T1000 (cell line): Measurements from ENCODE around the gene DCP1B.

Experiments
- DNase-seq: peaks from one replicate; lab custom pipeline; 2025; ENCODE audit warnings: mixed read lengths; lab: John Stamatoyannopoulos, UW

The DCP1B gene

GRCh38 chr12:2017546-2018337 is 13.5 kb upstream of the DCP1B start:
- no peak for DNase-seq

- no peak for DNase-seq
Measured at GRCh38 chr12:2016862-2017545, 12.7 kb upstream of the DCP1B start.

GRCh38 chr12:2014231-2014630 is 10.0 kb upstream of the DCP1B start:
- no peak for DNase-seq

- DNase-seq: no peak
Measured at GRCh38 chr12:2013527-2014223, 9.4 kb upstream of the DCP1B start.

DNA sequence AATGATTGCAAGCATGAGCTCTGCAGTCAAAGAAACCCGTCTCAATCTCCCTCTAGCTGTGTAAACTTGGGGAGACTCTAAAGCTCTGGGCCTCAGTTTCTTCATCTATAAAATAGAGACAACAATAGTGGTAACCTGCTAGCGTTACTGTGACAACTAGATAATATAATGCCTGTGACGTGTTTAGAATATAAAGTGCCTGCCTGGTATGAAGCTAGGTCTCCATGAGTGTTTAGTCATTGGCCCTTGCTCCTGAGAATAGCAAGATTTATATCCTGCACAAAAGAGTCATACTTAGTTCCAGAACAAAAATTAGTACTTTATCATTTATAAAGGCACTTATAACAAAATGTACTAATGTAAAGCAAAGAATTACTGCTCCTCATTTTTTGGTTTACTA is 8.8 kb upstream of the DCP1B start:
- DNase-seq: no peak

DNA sequence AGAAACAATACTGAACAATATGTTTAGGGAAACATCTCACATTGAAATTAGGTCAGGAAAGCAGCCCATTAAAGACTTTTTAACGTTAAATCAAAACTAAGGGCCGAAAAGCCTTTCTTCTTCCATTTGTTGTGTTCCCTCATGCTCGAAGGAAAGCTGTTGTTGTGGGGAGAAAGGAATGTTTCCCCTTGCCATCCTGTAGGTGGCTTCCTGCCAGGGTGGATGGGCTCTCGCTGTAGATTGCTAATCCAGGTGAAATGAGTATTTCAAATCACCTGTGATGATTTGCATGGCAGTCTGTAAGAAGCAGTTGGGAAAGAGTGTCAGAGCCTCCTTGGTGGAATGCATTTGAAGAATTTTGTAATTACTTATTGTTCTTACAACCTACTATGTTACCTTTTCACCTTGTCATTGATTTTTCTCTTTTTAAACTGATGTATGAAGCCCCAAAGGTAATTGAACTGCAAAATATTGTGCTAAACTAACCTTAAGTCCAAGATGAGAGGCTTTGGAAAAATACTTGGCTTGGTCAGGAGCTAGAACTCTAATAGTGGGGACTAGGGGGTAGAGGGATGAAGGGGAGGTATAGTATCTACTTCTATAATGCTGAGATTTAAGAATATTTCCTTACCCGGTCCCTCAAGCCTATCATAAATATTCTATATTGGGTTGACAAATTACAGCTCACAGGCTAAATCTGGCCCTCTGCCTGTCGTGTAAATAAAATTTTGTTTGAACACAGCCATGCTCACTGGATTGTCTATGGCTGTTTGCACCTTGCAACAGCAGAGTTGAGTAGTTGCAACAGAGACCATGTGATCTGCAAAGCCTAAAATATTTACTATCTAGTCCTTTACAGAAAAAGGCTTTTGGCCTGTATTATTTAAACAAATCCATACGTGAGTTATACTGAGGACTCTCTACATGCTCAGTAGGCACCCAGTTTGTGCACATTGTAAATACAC is 7.7 kb upstream of the DCP1B start:
- no peak for DNase-seq

GRCh38 chr12:2009623-2010022 is 5.4 kb upstream of the DCP1B start:
- no peak for DNase-seq

- no peak for DNase-seq
Measured at GRCh38 chr12:2008677-2009076, 4.4 kb upstream of the DCP1B start.

DNA sequence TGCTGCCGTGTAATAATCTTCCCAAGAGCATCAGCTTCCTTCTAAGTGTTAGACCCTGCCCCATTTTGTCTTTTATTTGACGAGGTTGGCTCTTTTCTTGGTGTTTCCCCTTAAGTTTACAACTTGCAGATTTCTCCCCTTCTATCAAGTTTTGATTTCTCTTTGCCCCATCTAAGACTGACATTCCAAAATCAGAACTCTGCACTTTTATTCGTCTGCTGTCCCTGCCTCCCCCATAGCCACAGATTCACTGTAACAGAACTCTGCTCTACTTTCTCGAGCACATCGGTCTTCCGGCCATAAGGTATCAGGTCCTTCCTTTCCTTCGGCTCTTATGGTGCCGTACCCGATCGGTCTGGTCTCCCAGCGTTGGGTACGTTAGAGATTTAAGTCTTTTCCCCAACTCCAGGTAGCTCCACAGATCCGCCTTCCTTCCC is 563 bp downstream of the DCP1B start:
- DNase-seq: peak; percentile 53

GRCh38 chr12:1995205-1995896 is 8.9 kb downstream of the DCP1B start:
- DNase-seq: no peak

DNA sequence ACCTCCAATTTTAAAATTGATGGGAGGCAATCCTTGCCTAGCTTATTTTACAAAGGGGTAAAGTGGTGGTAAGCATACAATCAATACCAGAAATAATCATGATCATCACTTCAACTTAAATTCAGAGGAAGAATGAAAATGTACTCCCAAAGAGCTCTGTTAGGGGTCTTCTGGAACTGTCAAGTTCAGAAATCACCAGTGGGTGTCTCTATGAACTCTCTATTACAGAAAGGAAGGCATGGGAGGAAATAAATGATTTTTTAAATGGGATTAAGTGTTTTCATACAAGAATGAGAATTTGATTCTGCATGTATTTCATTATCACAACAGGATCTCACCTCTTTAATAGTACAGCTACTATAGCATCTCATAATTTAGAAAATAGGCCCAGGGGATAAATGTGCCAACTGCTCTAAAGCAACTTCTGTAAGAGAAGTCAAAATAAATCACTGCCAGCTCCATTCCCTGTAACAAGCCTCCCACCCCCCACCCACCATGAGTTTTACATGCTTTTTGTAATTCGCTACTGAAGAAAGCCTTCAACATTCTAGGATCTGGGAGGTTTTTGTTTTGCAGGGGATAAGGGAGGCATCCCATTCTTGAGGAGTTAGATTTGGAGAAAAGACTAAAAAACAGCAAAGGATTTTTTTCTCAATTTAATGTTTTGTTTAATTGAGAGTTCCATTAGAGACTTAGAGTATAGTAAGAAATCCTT is 9.7 kb downstream of the DCP1B start:
- DNase-seq: no peak

GRCh38 chr12:1993871-1994371 is 10.3 kb downstream of the DCP1B start:
- DNase-seq: no peak

- peak; percentile 61 for DNase-seq
Measured at GRCh38 chr12:1993341-1993740, 10.9 kb downstream of the DCP1B start.

DNA sequence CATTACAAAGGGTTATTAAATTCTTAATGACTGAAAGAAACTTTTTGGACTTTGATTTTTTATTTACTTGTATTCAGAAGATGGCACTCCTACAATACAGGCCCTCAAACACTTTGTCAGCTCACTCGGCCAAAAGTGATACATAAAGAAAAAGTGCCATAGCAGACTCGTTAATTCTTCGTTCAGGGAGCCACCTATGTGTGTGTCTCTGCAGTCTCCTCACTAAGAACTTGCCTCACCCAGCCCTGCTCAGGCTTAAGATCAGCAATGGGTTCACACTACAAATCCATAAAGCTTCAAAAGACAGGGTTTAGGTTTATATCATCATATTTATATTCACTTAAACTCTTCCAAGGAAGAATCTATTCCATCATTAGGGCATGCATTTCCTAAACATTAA is 11.5 kb downstream of the DCP1B start:
- DNase-seq: no peak

DNA sequence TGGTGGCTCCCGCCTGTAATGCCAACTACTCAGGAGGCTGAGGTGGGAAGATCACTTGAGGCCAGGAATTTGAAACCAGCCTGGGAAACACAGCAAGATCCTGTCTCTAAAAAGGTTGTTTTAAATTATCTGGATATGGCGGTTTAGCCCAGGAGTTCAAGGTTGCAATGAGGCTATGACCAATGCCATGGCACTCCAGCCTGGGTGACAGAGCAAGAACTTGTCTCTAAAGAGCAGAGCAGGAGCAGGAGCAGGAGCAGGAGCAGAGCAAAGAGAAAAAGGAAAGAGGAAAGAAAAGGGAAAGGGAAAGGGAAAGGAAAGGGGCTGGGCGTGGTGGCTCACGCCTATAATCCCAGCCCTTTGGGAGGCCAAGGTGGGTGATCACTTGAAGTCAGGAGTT is 15.1 kb downstream of the DCP1B start:
- no peak for DNase-seq

DNA sequence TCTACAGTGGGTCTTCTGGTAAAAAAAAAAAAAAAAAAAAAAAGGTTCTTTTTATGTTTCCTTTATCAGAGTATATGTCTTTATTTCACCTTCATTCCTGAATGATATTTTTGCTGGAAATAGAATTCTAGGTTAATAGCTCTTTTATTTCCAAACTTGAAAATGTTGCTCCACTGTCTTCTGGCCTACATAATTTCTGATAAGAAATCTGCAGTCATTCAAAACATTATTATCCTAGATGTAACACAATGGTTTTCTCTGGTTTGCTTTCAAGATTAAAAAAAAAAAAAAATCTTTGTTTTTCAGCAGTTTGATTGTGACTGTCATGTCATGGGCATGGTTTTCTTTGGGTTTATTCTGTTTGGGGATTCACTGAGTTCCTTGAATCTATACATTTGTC is 19.5 kb downstream of the DCP1B start:
- no peak for DNase-seq

DNA sequence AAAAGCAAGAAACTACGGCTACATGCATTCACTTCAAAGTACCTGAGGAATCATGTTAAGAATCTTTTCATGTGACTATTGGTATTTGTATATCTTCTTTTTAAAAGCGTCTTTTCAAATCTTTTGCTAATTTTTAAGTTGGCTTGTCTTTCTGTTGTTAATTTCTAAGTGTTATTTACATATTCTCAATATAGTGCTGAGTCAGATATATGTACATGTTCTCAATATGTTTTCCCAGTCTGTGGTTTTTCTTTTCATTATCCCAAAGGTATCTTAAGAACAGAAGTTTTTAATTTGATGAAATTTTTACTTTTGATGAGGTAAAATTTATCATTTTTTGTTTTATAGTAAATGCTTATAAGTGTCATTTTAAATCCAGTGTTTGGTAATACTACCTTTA is 24.0 kb downstream of the DCP1B start:
- DNase-seq: no peak

DNA sequence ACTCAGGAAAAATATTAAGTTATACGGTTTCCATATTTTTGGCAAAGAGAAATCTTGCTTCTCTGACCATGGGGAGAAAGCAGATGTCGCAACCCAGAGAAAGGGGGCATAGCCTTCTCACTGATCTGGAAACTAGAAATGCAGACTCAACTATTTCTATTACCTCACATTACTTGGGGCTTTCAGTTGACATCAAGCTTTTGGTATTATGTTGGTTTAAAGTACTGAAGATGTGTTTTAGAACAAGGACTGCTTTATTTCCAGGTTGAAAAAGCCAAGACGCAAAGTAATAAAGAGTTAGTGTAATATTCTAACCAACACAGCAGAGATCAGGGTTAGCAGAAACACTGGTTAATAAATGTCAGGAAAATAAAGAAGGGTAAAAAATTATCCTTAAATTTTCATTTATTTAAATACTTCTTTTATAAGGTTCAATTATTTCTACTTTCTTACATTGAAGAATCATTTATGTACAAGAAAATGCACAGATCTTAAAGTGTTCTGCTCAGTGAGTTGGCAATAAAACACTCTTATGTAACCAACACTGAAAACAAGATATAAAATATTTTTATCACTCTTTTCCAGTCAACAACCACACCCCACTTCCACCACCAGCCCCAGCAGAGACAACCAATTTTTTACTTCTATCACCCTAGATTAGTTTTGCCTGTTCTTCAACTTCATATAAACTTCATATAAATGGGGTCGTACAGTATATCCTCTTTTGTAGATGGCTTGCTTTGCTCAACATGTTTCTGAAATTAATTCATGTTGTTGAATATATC is 26.0 kb downstream of the DCP1B start:
- DNase-seq: no peak

- no peak for DNase-seq
Measured at GRCh38 chr12:1977588-1977987, 26.7 kb downstream of the DCP1B start.

- DNase-seq: no peak
Measured at GRCh38 chr12:1977109-1977508, 27.1 kb downstream of the DCP1B start.
